HG03520 (cell line): ENCODE data around the gene WDR19.

ENCODE experiments used
- ATAC-seq: cut with Tn5 transposase; IDR thresholded peaks from one replicate; pipeline ENCODE4 v1.9.1; 2021; ENCODE audit warnings: mild to moderate bottlenecking, moderate library complexity; ENCODE audit not compliant: unreplicated experiment

WDR19 gene

GRCh38 chr4:39295784-39296183 lies 113.5 kb downstream of the WDR19 start:
- no peak for ATAC-seq

GRCh38 chr4:39302901-39303300 lies 120.6 kb downstream of the WDR19 start:
- ATAC-seq, result no peak

- ATAC-seq, result no peak
Measured at GRCh38 chr4:39303871-39304270, 121.5 kb downstream of the WDR19 start.

- no peak for ATAC-seq
Measured at GRCh38 chr4:39304651-39305050, 122.3 kb downstream of the WDR19 start.

- no peak for ATAC-seq
Measured at GRCh38 chr4:39305912-39306677, 123.8 kb downstream of the WDR19 start.

- no peak for ATAC-seq
Measured at GRCh38 chr4:39308611-39309010, 126.3 kb downstream of the WDR19 start.

- ATAC-seq, result no peak
Measured at GRCh38 chr4:39312816-39313215, 130.5 kb downstream of the WDR19 start.

GRCh38 chr4:39319676-39320075 lies 137.3 kb downstream of the WDR19 start:
- ATAC-seq, result no peak

- ATAC-seq, result no peak
Measured at GRCh38 chr4:39320381-39321115, 138.2 kb downstream of the WDR19 start.

- ATAC-seq, result no peak
Measured at GRCh38 chr4:39323821-39324220, 141.5 kb downstream of the WDR19 start.

GRCh38 chr4:39324446-39324845 lies 142.1 kb downstream of the WDR19 start:
- no peak for ATAC-seq

GRCh38 chr4:39324897-39325613 lies 142.7 kb downstream of the WDR19 start:
- no peak for ATAC-seq

GRCh38 chr4:39326468-39326977 lies 144.2 kb downstream of the WDR19 start:
- no peak for ATAC-seq

- no peak for ATAC-seq
Measured at GRCh38 chr4:39330353-39330752, 148.0 kb downstream of the WDR19 start.

GRCh38 chr4:39331191-39331590 lies 148.9 kb downstream of the WDR19 start:
- ATAC-seq, result no peak
